ENCODE results near the gene CERS6. TPM values are rescaled to one million over a fixed set of nuclear protein-coding genes. Genes with fewer than 3 reads are reported as not detected.

CERS6 gene
- total and polyA plus RNA-seq, 4 donors, result 4.2 to 20.4 (median 10.1) TPM

DNA sequence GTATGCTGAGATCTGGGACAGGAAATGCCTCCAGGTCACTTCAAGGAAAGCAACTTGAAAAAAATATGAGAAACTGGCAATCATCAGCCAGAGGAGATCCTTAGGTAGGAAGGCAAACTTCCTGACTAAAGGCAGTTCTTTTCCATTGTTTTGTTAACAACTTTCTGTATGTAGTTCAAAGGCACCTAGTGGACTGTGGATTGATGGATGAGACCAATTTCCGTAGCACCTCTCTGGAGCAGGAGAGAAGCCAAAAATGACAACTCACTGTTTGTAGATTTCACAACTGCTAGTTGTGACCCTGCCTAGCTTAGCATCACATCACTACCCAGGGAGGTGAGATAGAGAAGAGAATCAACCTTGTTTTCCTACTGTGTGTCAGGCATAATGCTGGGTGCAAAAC lies 324.6 kb downstream of the CERS6 start:
- Histone ChIP-seq H3K9me3 (ENCODE audit: control insufficient read depth in 4 of 4, low read length in 3 of 4) (no peaks in the 10 kb centered on the region), H3K27me3 (ENCODE audit: control insufficient read depth in 4 of 4, insufficient read depth in 4 of 4, low read length in 3 of 4) (no peaks in the 10 kb centered on the region), H3K4me1 (ENCODE audit: control insufficient read depth in 4 of 4, insufficient read depth in 4 of 4, low read length in 3 of 4) (peaks cover 2 to 5% (median 2%) of the 10 kb centered on the region in 4 donors), H3K4me3 (ENCODE audit: low read depth in 1 of 3, low read length in 3 of 3) (no peak overlapping the region), H3K36me3 (ENCODE audit: control insufficient read depth in 4 of 4, insufficient read depth in 3 of 4, low read depth in 1 of 4, low read length in 3 of 4) (no peaks in the 10 kb centered on the region), H3K27ac (ENCODE audit: low read depth in 1 of 2, low read length in 2 of 2) (peak overlapping the region in 1 of 2 donors; percentile 20), H3K9ac (ENCODE audit: low read depth in 1 of 2, low read length in 2 of 2) (no peak overlapping the region)
- TF ChIP-seq, protein P1, sequence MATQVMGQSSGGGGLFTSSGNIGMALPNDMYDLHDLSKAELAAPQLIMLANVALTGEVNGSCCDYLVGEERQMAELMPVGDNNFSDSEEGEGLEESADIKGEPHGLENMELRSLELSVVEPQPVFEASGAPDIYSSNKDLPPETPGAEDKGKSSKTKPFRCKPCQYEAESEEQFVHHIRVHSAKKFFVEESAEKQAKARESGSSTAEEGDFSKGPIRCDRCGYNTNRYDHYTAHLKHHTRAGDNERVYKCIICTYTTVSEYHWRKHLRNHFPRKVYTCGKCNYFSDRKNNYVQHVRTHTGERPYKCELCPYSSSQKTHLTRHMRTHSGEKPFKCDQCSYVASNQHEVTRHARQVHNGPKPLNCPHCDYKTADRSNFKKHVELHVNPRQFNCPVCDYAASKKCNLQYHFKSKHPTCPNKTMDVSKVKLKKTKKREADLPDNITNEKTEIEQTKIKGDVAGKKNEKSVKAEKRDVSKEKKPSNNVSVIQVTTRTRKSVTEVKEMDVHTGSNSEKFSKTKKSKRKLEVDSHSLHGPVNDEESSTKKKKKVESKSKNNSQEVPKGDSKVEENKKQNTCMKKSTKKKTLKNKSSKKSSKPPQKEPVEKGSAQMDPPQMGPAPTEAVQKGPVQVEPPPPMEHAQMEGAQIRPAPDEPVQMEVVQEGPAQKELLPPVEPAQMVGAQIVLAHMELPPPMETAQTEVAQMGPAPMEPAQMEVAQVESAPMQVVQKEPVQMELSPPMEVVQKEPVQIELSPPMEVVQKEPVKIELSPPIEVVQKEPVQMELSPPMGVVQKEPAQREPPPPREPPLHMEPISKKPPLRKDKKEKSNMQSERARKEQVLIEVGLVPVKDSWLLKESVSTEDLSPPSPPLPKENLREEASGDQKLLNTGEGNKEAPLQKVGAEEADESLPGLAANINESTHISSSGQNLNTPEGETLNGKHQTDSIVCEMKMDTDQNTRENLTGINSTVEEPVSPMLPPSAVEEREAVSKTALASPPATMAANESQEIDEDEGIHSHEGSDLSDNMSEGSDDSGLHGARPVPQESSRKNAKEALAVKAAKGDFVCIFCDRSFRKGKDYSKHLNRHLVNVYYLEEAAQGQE (IDR thresholded peaks at IDR 0.05), result peak; percentile 52
- TF ChIP-seq NR2F2 (IDR thresholded peaks at IDR 0.05), result no peak
- TF ChIP-seq FOXA2 (IDR thresholded peaks at IDR 0.05), result peak; percentile 84
- TF ChIP-seq, protein P2, sequence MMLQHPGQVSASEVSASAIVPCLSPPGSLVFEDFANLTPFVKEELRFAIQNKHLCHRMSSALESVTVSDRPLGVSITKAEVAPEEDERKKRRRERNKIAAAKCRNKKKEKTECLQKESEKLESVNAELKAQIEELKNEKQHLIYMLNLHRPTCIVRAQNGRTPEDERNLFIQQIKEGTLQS (IDR thresholded peaks at IDR 0.05), result no peak
- peak; percentile 31 for TF ChIP-seq HNF4G (IDR thresholded peaks at IDR 0.05)
- no peak for TF ChIP-seq GABPA (IDR thresholded peaks at IDR 0.05 in 1 of 2, conservative IDR thresholded peaks at IDR 0.05 in 1 of 2)
- peak; percentile 63 for TF ChIP-seq FOXA1 (IDR thresholded peaks at IDR 0.05)
- TF ChIP-seq JUND (IDR thresholded peaks at IDR 0.05), result peak in 1 of 2 donors; percentile 42
- TF ChIP-seq RAD21 (IDR thresholded peaks at IDR 0.05), result peak; percentile 42 to 55
- peak; percentile 56 to 82 for TF ChIP-seq HNF4A (conservative IDR thresholded peaks at IDR 0.05)
- TF ChIP-seq, protein P3, sequence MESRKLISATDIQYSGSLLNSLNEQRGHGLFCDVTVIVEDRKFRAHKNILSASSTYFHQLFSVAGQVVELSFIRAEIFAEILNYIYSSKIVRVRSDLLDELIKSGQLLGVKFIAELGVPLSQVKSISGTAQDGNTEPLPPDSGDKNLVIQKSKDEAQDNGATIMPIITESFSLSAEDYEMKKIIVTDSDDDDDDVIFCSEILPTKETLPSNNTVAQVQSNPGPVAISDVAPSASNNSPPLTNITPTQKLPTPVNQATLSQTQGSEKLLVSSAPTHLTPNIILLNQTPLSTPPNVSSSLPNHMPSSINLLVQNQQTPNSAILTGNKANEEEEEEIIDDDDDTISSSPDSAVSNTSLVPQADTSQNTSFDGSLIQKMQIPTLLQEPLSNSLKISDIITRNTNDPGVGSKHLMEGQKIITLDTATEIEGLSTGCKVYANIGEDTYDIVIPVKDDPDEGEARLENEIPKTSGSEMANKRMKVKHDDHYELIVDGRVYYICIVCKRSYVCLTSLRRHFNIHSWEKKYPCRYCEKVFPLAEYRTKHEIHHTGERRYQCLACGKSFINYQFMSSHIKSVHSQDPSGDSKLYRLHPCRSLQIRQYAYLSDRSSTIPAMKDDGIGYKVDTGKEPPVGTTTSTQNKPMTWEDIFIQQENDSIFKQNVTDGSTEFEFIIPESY (IDR thresholded peaks at IDR 0.05), result peak; percentile 88
- TF ChIP-seq, protein P4, sequence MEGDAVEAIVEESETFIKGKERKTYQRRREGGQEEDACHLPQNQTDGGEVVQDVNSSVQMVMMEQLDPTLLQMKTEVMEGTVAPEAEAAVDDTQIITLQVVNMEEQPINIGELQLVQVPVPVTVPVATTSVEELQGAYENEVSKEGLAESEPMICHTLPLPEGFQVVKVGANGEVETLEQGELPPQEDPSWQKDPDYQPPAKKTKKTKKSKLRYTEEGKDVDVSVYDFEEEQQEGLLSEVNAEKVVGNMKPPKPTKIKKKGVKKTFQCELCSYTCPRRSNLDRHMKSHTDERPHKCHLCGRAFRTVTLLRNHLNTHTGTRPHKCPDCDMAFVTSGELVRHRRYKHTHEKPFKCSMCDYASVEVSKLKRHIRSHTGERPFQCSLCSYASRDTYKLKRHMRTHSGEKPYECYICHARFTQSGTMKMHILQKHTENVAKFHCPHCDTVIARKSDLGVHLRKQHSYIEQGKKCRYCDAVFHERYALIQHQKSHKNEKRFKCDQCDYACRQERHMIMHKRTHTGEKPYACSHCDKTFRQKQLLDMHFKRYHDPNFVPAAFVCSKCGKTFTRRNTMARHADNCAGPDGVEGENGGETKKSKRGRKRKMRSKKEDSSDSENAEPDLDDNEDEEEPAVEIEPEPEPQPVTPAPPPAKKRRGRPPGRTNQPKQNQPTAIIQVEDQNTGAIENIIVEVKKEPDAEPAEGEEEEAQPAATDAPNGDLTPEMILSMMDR (IDR thresholded peaks at IDR 0.05; ENCODE audit: low read depth, low read length, missing input control), result no peak
- TF ChIP-seq SP1 (IDR thresholded peaks at IDR 0.05), result peak; percentile 40
- no peak for TF ChIP-seq EGR1 (IDR thresholded peaks at IDR 0.05; ENCODE audit: low read depth in 2 of 2)
- peak; percentile 65 for TF ChIP-seq YY1 (IDR thresholded peaks at IDR 0.05)
- peak; percentile 50 to 82 for TF ChIP-seq RXRA (IDR thresholded peaks at IDR 0.05)
- TF ChIP-seq, protein P5, sequence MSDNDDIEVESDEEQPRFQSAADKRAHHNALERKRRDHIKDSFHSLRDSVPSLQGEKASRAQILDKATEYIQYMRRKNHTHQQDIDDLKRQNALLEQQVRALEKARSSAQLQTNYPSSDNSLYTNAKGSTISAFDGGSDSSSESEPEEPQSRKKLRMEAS (IDR thresholded peaks at IDR 0.05), result peak; percentile 54
- TF ChIP-seq TAF1 (conservative IDR thresholded peaks at IDR 0.05), result no peak
- no peak for DNase-seq (ENCODE audit: low spot score)
- 33% methylated on average over 1 of the region's 1 CpG for WGBS

Measured in liver (tissue), 9 donors.